ENCODE results near the gene TNFRSF21.
"Not testable (repeated sequence)": the region's sequence is repeated elsewhere in the genome, so short reads cannot be mapped to it uniquely, and the experiment has no call there.

The TNFRSF21 gene

DNA sequence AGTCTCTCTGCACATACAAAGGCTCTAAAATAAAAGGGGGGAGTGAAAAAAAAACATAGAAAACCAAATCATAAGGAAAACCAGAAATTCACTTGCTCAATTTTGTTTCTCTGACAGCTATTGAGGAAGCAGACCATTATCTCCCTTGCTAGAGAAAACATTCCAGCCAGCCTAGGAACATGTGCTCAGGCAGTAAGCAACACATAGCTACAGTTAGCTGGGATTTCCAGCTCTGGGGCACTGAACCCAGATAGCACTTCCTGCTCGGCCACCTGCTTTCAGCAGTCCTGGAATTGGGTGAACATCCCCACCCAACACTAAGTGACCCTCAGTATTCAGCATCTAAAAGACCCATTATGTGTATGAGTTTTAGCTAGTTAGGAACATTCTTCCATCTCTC, 61.3 kb downstream of the TNFRSF21 start:
- no peak for DNase-seq

DNA sequence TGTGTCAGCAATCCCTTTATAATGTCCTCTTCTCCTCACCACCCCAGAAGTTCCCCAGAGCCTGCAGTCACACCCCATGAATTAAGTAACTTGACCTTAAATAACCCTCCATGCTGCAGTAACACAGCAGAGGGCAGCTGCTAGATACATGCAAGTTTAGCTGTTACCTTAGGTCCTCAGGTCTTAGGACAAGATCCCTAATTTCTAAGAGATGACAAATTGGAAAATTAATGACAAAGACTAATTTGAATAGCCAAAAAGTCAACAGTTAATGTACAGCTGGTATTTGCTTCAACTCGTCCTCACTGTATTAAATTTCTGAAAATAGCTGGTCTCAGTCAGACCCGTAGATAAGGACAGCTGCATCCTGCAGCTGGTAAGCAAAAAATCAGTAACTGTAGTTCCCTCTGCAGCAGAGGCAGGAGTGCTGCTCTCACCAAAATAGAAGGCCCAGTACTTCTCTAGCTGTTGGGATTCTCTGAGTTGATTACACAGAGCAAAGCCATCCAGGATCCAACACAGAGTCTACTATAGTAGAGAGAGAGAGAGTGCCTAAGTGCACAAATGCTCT, 62.4 kb downstream of the TNFRSF21 start:
- no peak for DNase-seq

DNA sequence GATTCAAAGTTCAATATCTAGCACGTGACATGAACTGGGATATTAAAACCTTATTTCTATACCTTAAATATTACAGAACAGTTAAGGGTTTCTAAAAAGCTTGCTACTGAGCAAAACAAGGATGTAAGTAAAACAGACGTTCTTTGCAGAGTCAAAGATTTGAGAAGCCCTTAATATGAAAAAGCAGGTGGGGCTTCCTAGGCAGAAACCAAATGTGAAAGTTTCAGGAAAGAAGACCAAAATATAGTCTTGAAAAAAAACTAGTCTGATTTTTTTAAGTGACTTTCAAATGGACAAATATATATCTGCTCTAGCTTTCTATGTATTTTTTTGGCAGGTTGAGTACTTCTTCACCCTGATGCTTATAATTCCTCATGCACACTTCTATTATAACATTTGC, 63.2 kb downstream of the TNFRSF21 start:
- no peak for DNase-seq

DNA sequence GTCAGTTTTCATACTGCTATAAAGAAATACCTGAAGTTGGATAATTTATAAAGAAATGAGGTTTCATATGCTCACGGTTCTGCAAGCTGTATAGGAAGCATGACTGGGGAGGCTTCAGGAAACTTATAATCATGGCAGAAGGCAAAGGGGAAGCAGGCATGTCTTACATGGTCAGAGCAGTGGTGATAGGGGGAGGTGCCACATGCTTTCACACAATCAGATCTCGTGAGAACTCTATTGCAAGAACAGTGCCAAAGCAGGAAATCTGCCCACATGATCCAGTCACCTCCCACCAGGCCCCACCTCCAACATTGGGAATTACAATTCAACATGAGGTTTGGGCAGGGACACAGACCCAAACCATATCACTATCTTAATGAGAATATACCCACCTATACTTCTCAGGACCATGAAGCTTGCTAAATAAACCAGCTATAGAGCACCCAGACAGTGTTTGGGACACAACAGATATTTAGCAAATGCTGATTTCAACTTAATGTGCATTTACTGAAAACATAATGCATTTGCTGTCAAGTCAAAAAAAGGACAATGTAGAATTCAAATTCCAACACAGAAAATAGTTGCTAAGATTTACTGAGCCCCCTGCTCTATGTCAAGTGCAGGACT, 63.8 kb downstream of the TNFRSF21 start:
- no peak for DNase-seq

DNA sequence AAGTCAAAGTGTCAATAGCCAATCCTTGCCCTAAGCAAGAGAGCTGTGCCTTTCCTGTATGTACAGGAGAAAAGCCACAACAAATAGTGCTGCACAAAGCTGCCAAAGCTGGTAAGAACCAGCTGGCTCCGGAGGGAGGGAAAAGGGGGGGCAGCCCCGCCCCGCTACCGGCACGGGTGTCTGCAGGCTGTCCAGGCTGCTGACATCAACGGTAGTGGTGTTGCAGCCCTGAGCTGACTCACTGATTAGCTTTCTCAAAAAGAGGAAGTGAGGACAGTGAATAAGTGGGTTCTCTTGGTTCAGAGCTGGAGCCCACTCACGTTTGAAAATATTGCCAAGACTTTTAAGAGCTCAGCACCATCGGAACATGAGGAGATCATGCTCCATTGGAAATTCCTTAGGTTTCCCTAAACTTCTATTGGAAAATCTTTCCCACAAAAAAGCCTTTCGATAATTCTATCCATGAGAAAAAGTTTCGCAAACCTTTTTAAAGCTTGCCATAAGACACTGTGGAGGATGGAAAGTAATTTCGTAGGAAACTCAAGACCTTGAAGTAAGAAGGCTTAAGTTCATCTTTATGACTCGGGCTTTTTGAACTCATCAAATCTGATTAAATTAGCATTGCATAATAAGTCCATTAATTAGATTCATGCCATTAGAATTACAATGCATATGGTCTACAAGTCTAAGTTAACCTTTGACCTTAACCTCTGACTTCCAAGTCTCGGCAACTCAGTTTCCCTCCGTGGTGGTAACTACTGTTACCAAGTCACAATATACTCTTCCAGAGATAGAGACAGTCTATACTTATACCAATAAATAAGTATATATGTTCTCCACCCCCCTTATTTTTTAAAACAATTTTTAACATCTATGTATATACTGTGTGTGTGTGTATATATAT, 67.0 kb downstream of the TNFRSF21 start:
- peak; percentile 68 for DNase-seq

DNA sequence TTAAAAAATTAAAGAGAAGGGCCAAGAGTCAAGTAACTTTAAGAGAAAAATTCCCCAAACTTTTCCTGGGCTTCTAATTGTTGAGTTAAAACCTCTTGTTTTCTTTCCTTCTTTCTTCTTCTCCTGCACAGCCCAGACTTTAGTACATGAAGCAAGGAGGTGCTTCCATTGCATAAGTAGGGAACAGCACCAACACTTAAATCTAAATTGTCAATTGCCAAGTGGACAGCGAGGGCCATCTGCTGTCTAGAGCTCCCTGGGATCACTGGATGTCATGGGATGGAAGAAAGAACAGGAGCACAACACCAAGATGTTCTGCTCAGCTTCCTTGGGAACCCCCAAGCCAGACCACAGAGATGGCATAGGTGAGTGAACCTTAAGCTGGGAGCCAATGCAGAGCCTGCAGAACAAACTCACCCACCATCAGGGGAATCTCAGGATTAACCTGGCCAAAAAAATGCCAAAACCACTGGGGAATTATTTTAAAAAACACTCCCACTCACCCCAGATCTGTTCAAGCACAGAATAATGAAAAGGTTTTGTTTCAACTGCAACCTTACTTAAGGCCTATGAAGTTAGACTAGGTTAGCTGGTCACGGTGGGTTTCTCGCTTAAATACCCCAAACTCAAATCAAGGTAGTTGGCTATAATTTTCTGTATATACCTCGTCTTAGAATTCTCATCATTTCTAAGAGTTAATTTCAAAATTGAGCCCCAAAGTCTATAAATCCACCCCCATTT, 67.8 kb downstream of the TNFRSF21 start:
- no peak for DNase-seq

DNA sequence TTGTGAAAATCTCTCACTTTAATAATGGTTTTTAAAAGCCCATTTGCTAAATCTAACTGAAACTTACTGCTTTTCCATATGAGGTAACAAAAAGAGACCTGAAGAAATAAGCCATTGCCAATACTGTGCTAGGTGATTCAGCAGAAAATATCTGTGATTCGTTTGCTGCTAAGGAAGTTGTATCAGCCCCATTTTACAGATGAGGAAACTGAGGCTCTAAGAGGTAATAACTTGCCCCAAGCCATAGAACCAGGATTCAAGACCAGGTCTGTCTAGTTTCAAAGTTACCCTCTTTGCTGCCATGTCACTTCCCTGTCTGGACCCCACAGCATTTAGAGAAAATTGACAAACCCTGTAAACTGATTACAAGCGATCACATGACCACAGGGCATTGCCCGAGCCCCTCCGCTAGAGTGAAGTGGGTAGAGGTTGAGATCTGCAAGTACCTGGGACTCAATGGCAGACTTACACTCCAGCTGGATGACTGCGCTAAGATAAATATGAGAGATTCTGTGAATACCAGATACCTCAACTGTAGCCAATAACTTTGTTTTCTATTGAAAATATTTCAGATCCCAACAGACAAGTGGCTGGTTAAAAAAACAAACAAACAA, 69.3 kb downstream of the TNFRSF21 start:
- DNase-seq = no peak

DNA sequence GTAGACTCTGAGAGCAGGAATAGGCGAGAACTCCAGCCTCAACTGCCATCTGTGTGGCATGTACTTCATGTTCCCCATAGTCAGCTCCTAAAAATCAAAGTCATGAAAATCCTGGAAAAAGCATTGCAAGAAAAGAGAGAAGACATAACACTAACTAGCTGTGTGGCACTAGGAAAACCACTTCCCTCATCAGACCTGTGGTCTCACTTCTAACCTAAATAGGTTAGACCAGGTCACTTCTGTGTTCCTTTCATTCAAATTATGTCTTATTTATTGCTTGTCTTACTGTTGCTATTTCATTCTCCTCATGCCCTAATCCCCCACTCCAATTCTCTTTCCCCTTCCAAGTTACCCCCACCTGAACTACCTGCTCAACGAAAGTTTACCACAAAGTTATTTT, 70.2 kb downstream of the TNFRSF21 start:
- no peak for DNase-seq

DNA sequence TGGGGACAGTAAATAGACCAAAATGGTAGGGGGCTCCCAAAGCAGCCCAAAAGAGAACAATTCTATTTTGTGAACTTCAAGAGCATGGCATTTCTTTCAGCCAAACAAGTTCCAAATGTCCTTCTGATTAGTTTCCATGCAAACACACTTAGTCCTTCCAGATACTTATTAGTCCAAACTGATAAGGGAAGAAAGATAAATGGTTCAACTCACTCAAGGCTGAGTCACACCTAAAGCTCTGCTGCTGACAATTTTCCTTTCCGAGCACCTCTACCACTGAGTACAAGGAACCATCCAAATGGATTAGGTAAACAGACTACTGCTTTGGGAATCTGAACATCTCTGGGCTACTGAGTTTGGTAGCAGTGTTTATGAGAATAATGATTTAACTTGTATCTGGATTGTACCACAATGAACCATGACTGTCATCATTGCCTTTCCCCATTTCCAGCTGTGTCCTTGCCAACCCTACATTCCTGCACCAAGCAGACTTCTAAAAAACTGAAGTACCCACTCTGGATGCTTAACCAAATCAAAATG, 71.2 kb downstream of the TNFRSF21 start:
- no peak for DNase-seq

DNA sequence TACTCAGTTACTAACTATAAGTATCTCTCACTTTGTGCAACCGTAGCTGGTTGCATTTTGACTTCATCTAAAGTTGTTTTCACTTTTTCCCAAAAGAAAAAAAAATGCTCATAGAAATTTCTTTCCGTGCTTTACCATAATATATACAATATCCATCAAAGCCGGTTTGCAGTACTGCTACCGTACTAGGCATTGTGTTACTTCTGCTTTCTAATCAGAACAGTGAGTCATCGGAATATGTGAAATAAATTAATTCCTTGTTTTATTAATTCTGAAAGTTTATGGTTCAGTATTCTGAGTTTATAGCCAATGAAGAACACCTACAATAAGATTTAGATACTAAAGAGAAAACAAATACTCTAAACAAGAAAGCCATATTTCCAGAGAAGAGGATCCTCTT, 72.5 kb downstream of the TNFRSF21 start:
- DNase-seq = no peak

DNA sequence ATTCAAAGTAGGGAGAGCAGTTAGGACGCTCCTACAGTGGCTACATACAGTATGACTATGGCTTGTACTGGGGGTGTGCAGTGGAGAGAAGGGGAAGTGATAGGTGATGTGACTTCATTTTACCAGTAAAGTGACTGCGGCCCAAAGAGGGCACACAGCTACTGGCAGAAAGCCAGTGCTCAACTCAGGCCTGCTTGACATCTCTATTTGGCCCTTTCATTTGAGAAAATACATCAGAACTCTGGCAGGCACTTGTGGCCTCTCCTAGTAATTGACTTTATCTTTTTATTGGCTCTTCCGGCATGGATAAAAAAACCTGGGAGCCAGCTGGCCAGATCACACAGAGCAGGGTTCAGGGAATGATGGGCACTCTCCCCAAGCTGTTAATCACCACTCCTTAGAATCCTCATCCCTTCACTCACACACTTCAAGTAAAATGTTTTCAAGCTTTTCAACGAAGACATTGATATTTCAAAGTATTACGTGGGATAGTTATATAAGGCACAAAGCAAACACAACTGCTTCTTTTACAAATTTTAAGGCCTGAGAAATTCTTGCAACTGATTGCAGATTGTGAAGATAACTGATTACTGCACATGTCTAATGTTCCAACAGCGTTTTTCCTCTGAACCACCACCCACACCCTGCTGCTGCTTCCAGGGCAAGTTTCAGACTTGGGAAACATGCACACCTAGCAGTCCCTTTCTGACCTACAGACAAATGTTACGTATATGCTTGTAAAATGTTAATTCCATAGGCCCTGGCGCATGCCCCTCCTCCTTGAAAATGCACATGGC, 73.5 kb downstream of the TNFRSF21 start:
- DNase-seq = no peak

DNA sequence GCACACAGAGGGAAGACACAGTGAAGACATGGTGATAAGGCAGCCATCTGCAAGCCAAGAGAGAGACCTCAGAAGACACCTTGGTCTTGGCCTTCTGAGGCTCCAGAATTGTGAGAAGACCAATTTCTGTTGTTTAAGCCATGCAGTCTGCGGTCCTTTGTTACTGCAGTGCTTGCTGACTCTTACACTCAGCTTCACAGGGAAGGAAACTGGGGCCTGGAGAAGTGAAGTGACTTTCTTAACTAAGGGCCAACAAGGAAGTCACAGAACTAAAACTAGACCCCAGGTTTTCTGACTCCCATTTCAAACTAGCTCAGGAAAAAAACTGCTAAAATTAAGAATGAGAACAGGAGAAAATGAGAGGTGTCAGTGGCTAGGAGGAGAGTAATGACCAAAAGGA, 74.3 kb downstream of the TNFRSF21 start:
- no peak for DNase-seq

DNA sequence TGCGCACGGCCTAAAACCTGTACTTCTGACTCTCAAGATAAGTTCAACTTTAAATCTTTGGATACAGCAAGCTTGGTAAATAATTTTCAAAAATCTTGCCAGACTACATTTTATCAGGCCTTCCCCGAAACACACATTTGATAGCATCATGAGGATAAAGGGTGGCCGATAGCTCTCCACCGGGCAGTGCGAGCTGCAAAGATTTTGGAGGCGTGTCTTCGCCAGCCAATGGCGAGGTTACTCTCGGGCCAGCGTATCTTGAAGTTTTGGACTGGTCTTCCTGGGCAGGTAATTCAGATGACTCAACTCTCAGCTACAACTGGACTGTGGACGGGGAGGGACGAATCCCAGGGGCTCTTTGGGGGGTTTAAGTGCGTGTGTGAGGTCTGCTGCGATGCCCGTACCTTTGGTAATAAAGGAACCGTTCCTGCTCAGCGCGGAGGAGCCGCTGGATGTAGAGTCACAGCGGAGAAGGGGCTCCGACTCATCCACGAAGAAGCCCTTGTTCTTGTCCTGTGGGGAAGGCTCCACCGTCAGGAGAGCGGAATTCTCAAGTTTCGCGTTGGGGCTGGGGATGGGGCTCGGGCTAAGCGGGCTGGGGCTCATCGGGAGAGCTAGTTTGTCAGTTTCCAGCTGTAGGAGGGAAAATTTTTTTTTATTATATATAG, 75.3 kb downstream of the TNFRSF21 start:
- DNase-seq = no peak

DNA sequence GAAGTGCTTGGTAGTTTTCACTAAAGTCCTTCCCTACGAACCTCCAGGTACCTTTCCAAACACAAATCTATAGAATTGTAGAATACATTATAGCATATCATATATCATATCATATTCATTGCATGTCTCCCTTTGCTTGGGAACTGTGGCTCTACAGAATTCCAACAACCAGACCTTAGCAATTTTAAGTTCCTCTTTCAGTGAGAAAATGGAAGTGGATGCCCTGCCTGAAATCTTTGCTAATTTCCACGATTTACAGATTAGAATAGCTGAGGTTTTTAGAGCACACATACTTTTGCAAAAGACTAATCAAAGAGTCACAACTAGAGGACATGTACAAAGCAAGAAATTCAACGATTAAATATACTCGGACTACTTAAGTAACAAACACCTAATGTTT, 78.6 kb downstream of the TNFRSF21 start:
- no peak for DNase-seq

DNA sequence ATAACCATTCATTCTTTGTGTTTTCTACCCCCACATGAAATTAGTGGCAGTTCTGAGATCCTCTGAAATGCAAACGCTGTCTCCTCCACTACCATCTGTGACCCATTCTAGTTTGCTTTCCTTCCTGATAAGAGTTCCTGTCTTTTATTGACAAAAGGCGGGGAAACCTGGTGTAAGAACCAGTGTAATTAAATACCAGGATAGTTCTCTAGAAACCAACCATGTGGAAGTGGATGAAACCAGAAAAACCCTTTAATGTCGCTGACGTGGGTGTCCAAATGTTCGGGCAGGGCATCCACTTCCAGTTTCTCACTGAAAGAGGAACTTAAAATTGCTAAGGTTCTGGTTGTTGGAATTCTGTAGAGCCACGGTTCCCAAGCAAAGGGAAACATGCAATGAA, 79.1 kb downstream of the TNFRSF21 start:
- no peak for DNase-seq

DNA sequence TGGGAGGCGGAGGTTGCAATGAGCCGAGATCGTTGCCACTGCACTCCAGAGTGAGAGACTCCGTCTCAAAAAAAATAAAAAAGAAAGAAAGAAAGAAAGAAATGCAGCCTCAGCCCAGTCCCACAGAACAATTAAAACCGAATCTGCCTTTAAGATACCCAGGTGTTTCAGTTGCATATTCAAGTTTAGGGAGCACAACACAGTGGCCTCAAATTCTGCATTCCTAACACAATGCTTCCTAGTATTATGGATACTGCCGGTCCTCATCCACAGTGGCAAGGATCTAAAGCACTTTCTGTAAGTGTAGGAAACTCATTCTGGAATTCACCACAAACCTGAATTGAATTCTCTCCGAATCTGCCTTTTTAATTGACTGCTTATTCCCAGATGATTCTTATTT, 80.5 kb downstream of the TNFRSF21 start:
- no peak for DNase-seq

DNA sequence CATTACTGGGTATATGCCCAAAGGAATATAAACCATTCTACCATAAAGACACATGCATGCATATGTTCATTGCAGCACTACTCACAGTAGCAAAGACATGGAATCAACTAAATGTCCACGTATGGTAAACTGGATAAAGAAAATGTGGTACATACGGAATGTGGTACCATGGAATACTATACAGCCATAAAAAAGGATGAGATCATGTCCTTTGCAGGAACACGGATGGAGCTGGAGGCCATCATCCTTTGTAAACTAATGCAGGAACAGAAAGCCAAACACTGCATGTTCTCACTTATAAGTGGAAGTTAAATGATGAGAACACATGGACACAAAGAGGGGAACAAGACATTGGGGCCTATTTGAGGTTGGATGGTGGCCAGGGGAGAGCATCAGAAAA, 81.6 kb downstream of the TNFRSF21 start:
- not testable (repeated sequence) for DNase-seq

DNA sequence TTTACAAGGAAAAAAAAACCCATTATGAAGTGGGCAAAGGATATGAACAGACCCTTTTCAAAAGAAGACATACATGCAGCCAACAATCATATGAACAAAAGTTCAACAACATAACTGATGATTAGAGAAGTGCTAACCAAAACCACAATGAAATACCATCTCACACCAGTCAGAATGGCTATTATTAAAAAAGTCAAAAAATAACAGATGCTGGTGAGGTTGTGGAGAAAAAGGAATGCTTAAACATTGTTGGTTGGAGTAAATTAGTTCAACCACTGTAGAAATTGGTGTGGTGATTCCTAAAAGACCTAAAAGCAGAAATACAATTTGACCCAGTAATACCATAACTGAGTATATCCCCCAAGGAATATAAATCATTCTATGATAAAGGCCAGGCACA, 86.5 kb downstream of the TNFRSF21 start:
- DNase-seq = not testable (repeated sequence)

DNA sequence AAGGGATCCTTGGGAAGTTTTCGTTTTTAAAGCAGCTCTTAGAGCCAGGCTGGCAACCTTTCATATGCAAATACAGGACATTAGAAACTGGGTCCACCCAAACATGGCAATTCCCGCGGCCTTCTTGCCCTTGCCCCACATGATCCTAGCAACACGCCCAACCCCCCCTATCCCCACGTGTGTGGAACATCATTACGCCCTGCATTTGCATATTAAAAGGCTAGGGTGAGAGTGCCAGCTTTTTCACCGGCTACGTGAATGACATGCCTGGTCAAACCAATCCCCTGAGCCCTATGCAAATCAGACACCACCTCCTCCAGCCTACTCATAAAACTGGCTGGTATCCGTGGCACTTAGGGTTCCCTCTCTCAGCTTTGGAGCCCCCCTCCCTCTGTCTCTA, 88.1 kb downstream of the TNFRSF21 start:
- no peak for DNase-seq

DNA sequence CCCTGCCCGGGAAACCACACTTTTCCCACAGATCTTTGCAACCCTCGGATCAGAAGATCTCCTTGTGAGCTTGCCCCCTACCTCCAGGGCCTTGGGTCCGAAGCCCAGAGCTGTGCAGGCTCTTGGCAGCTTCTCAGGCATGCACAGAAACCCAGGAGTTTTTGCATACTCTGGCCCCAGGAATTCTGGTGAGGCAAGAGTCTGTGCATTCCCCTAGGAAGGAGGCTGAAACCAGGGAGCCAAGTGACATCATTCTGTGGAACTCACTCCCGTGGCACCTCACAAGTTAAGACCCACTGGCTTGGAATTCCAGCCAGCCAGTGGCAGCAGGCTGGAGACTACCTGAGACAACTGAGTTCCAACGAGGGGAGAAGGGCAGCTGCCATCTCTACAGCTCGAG, 100.1 kb downstream of the TNFRSF21 start:
- DNase-seq = no peak

DNA sequence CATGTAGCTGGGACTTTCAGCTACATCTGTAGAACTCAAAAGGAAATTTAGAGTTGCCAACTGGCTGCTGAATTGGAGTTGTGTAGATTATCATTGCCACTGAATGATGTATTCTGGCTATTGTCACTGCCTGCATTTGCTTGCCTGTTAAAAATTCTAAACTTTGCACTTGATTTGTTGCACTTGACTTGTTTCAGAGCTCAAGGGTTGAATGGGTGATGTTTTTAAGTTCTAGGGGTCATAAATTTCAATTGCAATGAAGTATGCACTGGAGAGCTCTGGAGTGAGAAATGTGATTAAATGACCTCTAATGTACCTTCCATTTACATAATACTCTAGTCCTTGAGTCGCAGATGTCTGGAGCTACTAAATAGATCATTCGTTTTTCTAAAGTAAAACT, 102.4 kb downstream of the TNFRSF21 start:
- DNase-seq = no peak
